CD4-positive, CD25-positive, alpha-beta regulatory T cell (primary cell): ENCODE results near the gene DEPDC4. TPM values are rescaled to one million over a fixed set of nuclear protein-coding genes. Genes with fewer than 3 reads are reported as not detected.
"Not testable (repeated sequence)": the region's sequence is repeated elsewhere in the genome, so short reads cannot be mapped to it uniquely, and the experiment has no call there.

Experiments used
- ATAC-seq, 2 donors: fragments of 150-1000 bp; cut with Tn5 transposase; one replicate each; pipeline ENCODE4 v1.10.0; 2021; ENCODE audit warnings: low read depth in 2 of 2, moderate number of reproducible peaks in 2 of 2, moderate library complexity in 1 of 2
- DNase-seq, 3 donors: peaks; one replicate each; pipeline versions ENCODE4 v3.0.0 to v3.0.0-alpha.2; 2012 to 2022; ENCODE audit warnings: mixed read lengths in 1 of 3
- H3K27ac ChIP-seq: one replicate; pipeline ENCODE4 v1.7.0; 2013; ENCODE audit warnings: mild to moderate bottlenecking, low read length; ENCODE audit not compliant: insufficient read depth, poor library complexity, severe bottlenecking
- H3K27me3 ChIP-seq: one replicate; pipeline ENCODE4 v1.7.0; 2013; ENCODE audit warnings: low read length; ENCODE audit not compliant: control insufficient read depth, insufficient read depth
- H3K36me3 ChIP-seq: one replicate; pipeline ENCODE4 v1.7.0; 2013; ENCODE audit warnings: mild to moderate bottlenecking, low read length, moderate library complexity; ENCODE audit not compliant: control insufficient read depth, insufficient read depth
- H3K4me1 ChIP-seq: 2 replicates; pipeline ENCODE4 v1.7.0; 2013; ENCODE audit warnings: mild to moderate bottlenecking, low read length; ENCODE audit not compliant: insufficient read depth, control insufficient read depth, poor library complexity, severe bottlenecking
- H3K4me3 ChIP-seq: one replicate; pipeline ENCODE4 v1.7.0; 2013; ENCODE audit warnings: low read depth, mild to moderate bottlenecking, low read length, moderate library complexity
- H3K9me3 ChIP-seq, 2 experiments: 1 replicate in 1 of 2; 2 replicates in 1 of 2; pipeline ENCODE4 v1.7.0; 2013; ENCODE audit warnings: low read length in 2 of 2, mild to moderate bottlenecking in 1 of 2, moderate library complexity in 1 of 2; ENCODE audit not compliant: control insufficient read depth in 2 of 2
- H3K27ac Mint-ChIP-seq, 3 donors: one replicate each; pipeline ENCODE4 v1.8.0; 2020 to 2022; ENCODE audit warnings: mild to moderate bottlenecking in 3 of 3, mixed read lengths in 3 of 3, moderate library complexity in 2 of 3
- H3K27me3 Mint-ChIP-seq: one replicate; pipeline ENCODE4 v1.8.0; 2022; ENCODE audit warnings: mild to moderate bottlenecking, mixed read lengths
- H3K36me3 Mint-ChIP-seq: one replicate; pipeline ENCODE4 v1.8.0; 2020; ENCODE audit warnings: mixed read lengths
- H3K4me1 Mint-ChIP-seq, 4 donors: one replicate each; pipeline ENCODE4 v1.8.0; 2020 to 2022; ENCODE audit warnings: mixed read lengths in 4 of 4, mild to moderate bottlenecking in 1 of 4
- H3K4me3 Mint-ChIP-seq, 4 donors: one replicate each; pipeline ENCODE4 v1.8.0; 2020 to 2022; ENCODE audit warnings: mild to moderate bottlenecking in 4 of 4, mixed read lengths in 4 of 4, moderate library complexity in 3 of 4
- H3K9me3 Mint-ChIP-seq, 7 donors: one replicate each; pipeline ENCODE4 v1.8.0; 2020 to 2022; ENCODE audit warnings: mixed read lengths in 7 of 7, mild to moderate bottlenecking in 3 of 7, moderate library complexity in 2 of 7
- polyA plus RNA-seq, 4 donors: library from polyadenylated mRNA; unstranded; fragments of 300-500 nt; fragmentation: Illumina TruSeq; gene quantifications; one replicate each; pipeline ENCODE4 v1.2.3, GENCODE V29; 2021
- total RNA-seq: library from RNA; stranded (reverse); gene quantifications from one replicate; pipeline ENCODE4 v1.2.3, GENCODE V29; 2022

The DEPDC4 gene
- total and polyA plus RNA-seq, 5 donors from 2014 or later, result 0.31 to 1.1 (median 0.50) TPM; not detected in 2

- H3K9me3 Mint-ChIP-seq, result peaks cover 0 to 1% (median 0%) of the 10 kb centered on the region in 7 donors
- H3K27me3 Mint-ChIP-seq, result no peaks in the 10 kb centered on the region
- DNase-seq (no peak), ATAC-seq (no peak)
- peaks cover 12% of the 10 kb centered on the region for H3K4me1 ChIP-seq
- H3K27ac Mint-ChIP-seq, result no peak overlapping the region
- H3K27ac ChIP-seq, result no peak overlapping the region
- no peaks in the 10 kb centered on the region for H3K27me3 ChIP-seq
- H3K36me3 ChIP-seq, result no peaks in the 10 kb centered on the region
- H3K4me1 Mint-ChIP-seq, result peaks cover 48 to 73% (median 54%) of the 10 kb centered on the region in 4 donors
- peaks cover 8% of the 10 kb centered on the region for H3K36me3 Mint-ChIP-seq
- H3K4me3 ChIP-seq, result no peak overlapping the region
- peak overlapping the region in 1 of 4 donors; percentile 43 for H3K4me3 Mint-ChIP-seq
- H3K9me3 ChIP-seq, result no peaks in the 10 kb centered on the region
Measured at GRCh38 chr12:100273782-100274181, 6.9 kb upstream of the DEPDC4 start.

GRCh38 chr12:100268835-100269564 lies 2.1 kb upstream of the DEPDC4 start:
- Mint-ChIP-seq H3K9me3 (peaks cover 0 to 1% (median 0%) of the 10 kb centered on the region in 7 donors), H3K27me3 (peaks cover 4% of the 10 kb centered on the region), H3K4me1 (peaks cover 37 to 66% (median 49%) of the 10 kb centered on the region in 4 donors), H3K36me3 (peaks cover 3% of the 10 kb centered on the region), H3K4me3 (peak overlapping the region; percentile 95 to 100 (median 99)), H3K27ac (peak overlapping the region in 2 of 3 donors; percentile 83 to 98)
- no peaks in the 10 kb centered on the region for H3K27me3 ChIP-seq
- peaks cover 29% of the 10 kb centered on the region for H3K4me1 ChIP-seq
- ATAC-seq (no peak), DNase-seq (peak in 1 of 3 donors; percentile 1)
- no peaks in the 10 kb centered on the region for H3K36me3 ChIP-seq
- no peaks in the 10 kb centered on the region for H3K9me3 ChIP-seq
- no peak overlapping the region for H3K27ac ChIP-seq
- peak overlapping the region; percentile 94 for H3K4me3 ChIP-seq

GRCh38 chr12:100267603-100268281 lies 863 bp upstream of the DEPDC4 start:
- Mint-ChIP-seq H3K27me3 (peaks cover 4% of the 10 kb centered on the region), H3K36me3 (peaks cover 3% of the 10 kb centered on the region), H3K9me3 (peaks cover 0 to 1% (median 0%) of the 10 kb centered on the region in 7 donors), H3K27ac (peak overlapping the region; percentile 56 to 100 (median 98)), H3K4me3 (peak overlapping the region; percentile 95 to 100 (median 99)), H3K4me1 (peaks cover 24 to 54% (median 37%) of the 10 kb centered on the region in 4 donors)
- H3K36me3 ChIP-seq, result no peaks in the 10 kb centered on the region
- H3K9me3 ChIP-seq, result no peaks in the 10 kb centered on the region
- DNase-seq (peak in 1 of 3 donors; percentile 49), ATAC-seq (no peak)
- peak overlapping the region; percentile 94 for H3K4me3 ChIP-seq
- H3K27me3 ChIP-seq, result no peaks in the 10 kb centered on the region
- peak overlapping the region; percentile 92 for H3K27ac ChIP-seq
- peaks cover 29% of the 10 kb centered on the region for H3K4me1 ChIP-seq

GRCh38 chr12:100266585-100266834 lies 369 bp downstream of the DEPDC4 start:
- Mint-ChIP-seq H3K9me3 (peaks cover 0 to 1% (median 0%) of the 10 kb centered on the region in 7 donors), H3K27me3 (peaks cover 4% of the 10 kb centered on the region), H3K4me1 (peaks cover 18 to 44% (median 26%) of the 10 kb centered on the region in 4 donors), H3K27ac (peak overlapping the region in 2 of 3 donors; percentile 98 to 100), H3K36me3 (peaks cover 3% of the 10 kb centered on the region), H3K4me3 (peak overlapping the region; percentile 95 to 100 (median 99))
- ATAC-seq, result peak; percentile 83
- no peaks in the 10 kb centered on the region for H3K9me3 ChIP-seq
- no peaks in the 10 kb centered on the region for H3K27me3 ChIP-seq
- peaks cover 29% of the 10 kb centered on the region for H3K4me1 ChIP-seq
- peak in 1 of 3 donors; percentile 90 for DNase-seq
- peak overlapping the region; percentile 92 for H3K27ac ChIP-seq
- no peaks in the 10 kb centered on the region for H3K36me3 ChIP-seq
- peak overlapping the region; percentile 74 for H3K4me3 ChIP-seq

GRCh38 chr12:100265732-100266584 lies 921 bp downstream of the DEPDC4 start:
- peaks cover 4% of the 10 kb centered on the region for H3K27me3 Mint-ChIP-seq

GRCh38 chr12:100265107-100265506 lies 1.8 kb downstream of the DEPDC4 start:
- DNase-seq, ATAC-seq, H3K27ac Mint-ChIP-seq, H3K36me3 ChIP-seq, H3K27me3 ChIP-seq, H3K27me3 Mint-ChIP-seq, H3K9me3 ChIP-seq, H3K27ac ChIP-seq, H3K36me3 Mint-ChIP-seq, H3K4me3 ChIP-seq, H3K9me3 Mint-ChIP-seq: not testable (repeated sequence)
- H3K4me1 Mint-ChIP-seq, result peaks cover 10 to 33% (median 21%) of the 10 kb centered on the region in 4 donors
- H3K4me1 ChIP-seq, result peaks cover 29% of the 10 kb centered on the region
- peak overlapping the region; percentile 22 to 66 (median 41) for H3K4me3 Mint-ChIP-seq

More at GRCh38 chr12:100265732-100266584, 921 bp downstream of the DEPDC4 start:
- Histone ChIP-seq H3K9me3 (no peaks in the 10 kb centered on the region), H3K27me3 (no peaks in the 10 kb centered on the region), H3K36me3 (no peaks in the 10 kb centered on the region), H3K4me3 (peak overlapping the region; percentile 74), H3K27ac (peak overlapping the region; percentile 92), H3K4me1 (peaks cover 29% of the 10 kb centered on the region)
- Mint-ChIP-seq H3K27ac (peak overlapping the region in 2 of 3 donors; percentile 98 to 100), H3K4me1 (peaks cover 14 to 39% (median 24%) of the 10 kb centered on the region in 4 donors), H3K9me3 (peaks cover 0 to 1% (median 0%) of the 10 kb centered on the region in 7 donors), H3K36me3 (peaks cover 3% of the 10 kb centered on the region), H3K4me3 (peak overlapping the region; percentile 95 to 100 (median 99))
- DNase-seq (no peak), ATAC-seq (no peak)

GRCh38 chr12:100263131-100263530 lies 3.7 kb downstream of the DEPDC4 start:
- H3K36me3 ChIP-seq, result no peaks in the 10 kb centered on the region
- no peaks in the 10 kb centered on the region for H3K9me3 ChIP-seq
- no peaks in the 10 kb centered on the region for H3K27me3 ChIP-seq
- H3K4me3 Mint-ChIP-seq, result no peak overlapping the region
- peaks cover 11% of the 10 kb centered on the region for H3K4me1 ChIP-seq
- no peak overlapping the region for H3K4me3 ChIP-seq
- no peak for ATAC-seq
- no peaks in the 10 kb centered on the region for H3K9me3 Mint-ChIP-seq
- no peaks in the 10 kb centered on the region for H3K36me3 Mint-ChIP-seq
- no peak overlapping the region for H3K27ac ChIP-seq
- DNase-seq, result no peak
- H3K4me1 Mint-ChIP-seq, result peaks cover 2 to 16% (median 8%) of the 10 kb centered on the region in 4 donors
- peaks cover 4% of the 10 kb centered on the region for H3K27me3 Mint-ChIP-seq
- H3K27ac Mint-ChIP-seq, result no peak overlapping the region
